ENCODE results near the gene ANKRD28. TPM values are rescaled to one million over a fixed set of nuclear protein-coding genes. Genes with fewer than 3 reads are reported as not detected.

The ANKRD28 gene
- total RNA-seq, 1 experiment from 2014 or later = 47.5 TPM

DNA sequence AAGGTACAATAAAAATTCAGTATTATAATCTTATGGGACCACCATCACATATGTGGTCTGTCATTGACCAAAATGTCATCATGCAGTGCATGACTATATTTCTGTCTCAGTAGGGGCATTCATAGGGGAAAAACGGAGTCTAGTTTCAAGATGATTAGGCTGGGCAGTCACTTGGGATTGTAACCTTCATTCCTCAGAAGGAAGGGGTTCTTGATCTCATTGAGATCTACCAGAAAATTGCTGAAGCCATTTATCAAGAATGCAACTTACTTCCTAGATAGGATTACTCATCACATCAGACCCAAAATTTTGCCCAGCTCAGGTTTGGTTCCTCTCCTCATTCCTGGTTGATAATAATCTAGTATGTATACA lies 158.9 kb downstream of the ANKRD28 start:
- H3K9me2 ChIP-seq (ENCODE audit: insufficient read depth) = no peaks in the 10 kb centered on the region
- H3K4me2 ChIP-seq (ENCODE audit: low read length) = no peak overlapping the region
- H4K20me1 ChIP-seq (ENCODE audit: insufficient read depth) = no peaks in the 10 kb centered on the region
- POLR2A ChIA-PET = no interaction called here
- H2AFZ ChIP-seq (ENCODE audit: low read depth, low read length, poor library complexity, severe bottlenecking) = no peak overlapping the region
- intact Hi-C loops (cut with micrococcal nuclease) = loop anchor here (10.0 kb wide), 1 partner anchor 406 kb away; no protein-coding TSS in a partner anchor
- no TSS peak for BruUV-seq (replicated peaks)
- TF ChIP-seq POLR2AphosphoS5 (IDR thresholded peaks at IDR 0.05; ENCODE audit: low read depth, low read length) (no peak), ZNF274 (IDR thresholded peaks at IDR 0.05; ENCODE audit: low read depth, low read length) (no peak), CBX3 (IDR thresholded peaks at IDR 0.05; ENCODE audit: low read depth) (no peak), POLR2A (IDR thresholded peaks at IDR 0.05; ENCODE audit: borderline replicate concordance, extremely low read depth, insufficient read depth, insufficient read length) (no peak), EGR1 (IDR thresholded peaks at IDR 0.05; ENCODE audit: low read depth) (no peak)
- TF ChIP-seq, protein P1, sequence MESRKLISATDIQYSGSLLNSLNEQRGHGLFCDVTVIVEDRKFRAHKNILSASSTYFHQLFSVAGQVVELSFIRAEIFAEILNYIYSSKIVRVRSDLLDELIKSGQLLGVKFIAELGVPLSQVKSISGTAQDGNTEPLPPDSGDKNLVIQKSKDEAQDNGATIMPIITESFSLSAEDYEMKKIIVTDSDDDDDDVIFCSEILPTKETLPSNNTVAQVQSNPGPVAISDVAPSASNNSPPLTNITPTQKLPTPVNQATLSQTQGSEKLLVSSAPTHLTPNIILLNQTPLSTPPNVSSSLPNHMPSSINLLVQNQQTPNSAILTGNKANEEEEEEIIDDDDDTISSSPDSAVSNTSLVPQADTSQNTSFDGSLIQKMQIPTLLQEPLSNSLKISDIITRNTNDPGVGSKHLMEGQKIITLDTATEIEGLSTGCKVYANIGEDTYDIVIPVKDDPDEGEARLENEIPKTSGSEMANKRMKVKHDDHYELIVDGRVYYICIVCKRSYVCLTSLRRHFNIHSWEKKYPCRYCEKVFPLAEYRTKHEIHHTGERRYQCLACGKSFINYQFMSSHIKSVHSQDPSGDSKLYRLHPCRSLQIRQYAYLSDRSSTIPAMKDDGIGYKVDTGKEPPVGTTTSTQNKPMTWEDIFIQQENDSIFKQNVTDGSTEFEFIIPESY (IDR thresholded peaks at IDR 0.05; ENCODE audit: extremely low read depth, insufficient replicate concordance, low read length) = no peak
- TF ChIP-seq, protein P2, sequence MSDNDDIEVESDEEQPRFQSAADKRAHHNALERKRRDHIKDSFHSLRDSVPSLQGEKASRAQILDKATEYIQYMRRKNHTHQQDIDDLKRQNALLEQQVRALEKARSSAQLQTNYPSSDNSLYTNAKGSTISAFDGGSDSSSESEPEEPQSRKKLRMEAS (IDR thresholded peaks at IDR 0.05) = no peak
- TF ChIP-seq, protein P3, sequence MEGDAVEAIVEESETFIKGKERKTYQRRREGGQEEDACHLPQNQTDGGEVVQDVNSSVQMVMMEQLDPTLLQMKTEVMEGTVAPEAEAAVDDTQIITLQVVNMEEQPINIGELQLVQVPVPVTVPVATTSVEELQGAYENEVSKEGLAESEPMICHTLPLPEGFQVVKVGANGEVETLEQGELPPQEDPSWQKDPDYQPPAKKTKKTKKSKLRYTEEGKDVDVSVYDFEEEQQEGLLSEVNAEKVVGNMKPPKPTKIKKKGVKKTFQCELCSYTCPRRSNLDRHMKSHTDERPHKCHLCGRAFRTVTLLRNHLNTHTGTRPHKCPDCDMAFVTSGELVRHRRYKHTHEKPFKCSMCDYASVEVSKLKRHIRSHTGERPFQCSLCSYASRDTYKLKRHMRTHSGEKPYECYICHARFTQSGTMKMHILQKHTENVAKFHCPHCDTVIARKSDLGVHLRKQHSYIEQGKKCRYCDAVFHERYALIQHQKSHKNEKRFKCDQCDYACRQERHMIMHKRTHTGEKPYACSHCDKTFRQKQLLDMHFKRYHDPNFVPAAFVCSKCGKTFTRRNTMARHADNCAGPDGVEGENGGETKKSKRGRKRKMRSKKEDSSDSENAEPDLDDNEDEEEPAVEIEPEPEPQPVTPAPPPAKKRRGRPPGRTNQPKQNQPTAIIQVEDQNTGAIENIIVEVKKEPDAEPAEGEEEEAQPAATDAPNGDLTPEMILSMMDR (IDR thresholded peaks at IDR 0.05 in 2 of 3, conservative IDR thresholded peaks at IDR 0.05 in 1 of 3; ENCODE audit: borderline replicate concordance in 1 of 3, insufficient read depth in 1 of 3, low read depth in 2 of 3, low read length in 2 of 3) = no peak
- H3K79me2 ChIP-seq (ENCODE audit: insufficient read depth, low read length) = no peaks in the 10 kb centered on the region
- H3K4me3 ChIP-seq (replicated peaks in 1 of 2; ENCODE audit: low read depth in 1 of 2, low read length in 2 of 2) = no peak overlapping the region
- DNase-seq (ENCODE audit: low read depth, low spot score) (no peak), ATAC-seq (no peak)
- RAD21 ChIA-PET (ENCODE audit: low non-redundant PET in 1 of 2, low total read pairs in 2 of 2, uncharacterized antibody in 2 of 2, unreplicated experiment in 2 of 2) = no interaction called here
- no peak overlapping the region for H3K9ac ChIP-seq (ENCODE audit: low read length)
- peaks cover 20 to 55% of the 10 kb centered on the region in 2 experiments for H3K4me1 ChIP-seq (ENCODE audit: control insufficient read depth in 1 of 2, insufficient read depth in 2 of 2, low read length in 2 of 2)
- no peaks in the 10 kb centered on the region for H3K9me3 ChIP-seq (ENCODE audit: control insufficient read depth in 1 of 2, insufficient read depth in 1 of 2, low read depth in 1 of 2, low read length in 2 of 2)
- no peaks in the 10 kb centered on the region for H3K27me3 ChIP-seq (ENCODE audit: insufficient read depth, low read length)
- H3K36me3 ChIP-seq (ENCODE audit: control insufficient read depth in 1 of 2, insufficient read depth in 2 of 2, low read length in 2 of 2) = no peaks in the 10 kb centered on the region
- CTCF ChIA-PET = no interaction called here
- H3K27ac ChIP-seq (ENCODE audit: low read depth, low read length) = no peak overlapping the region
